Measurements from ENCODE around the gene SMTNL2.

SMTNL2 gene

GRCh38 chr17:4545217-4545951, 38.9 kb upstream of the SMTNL2 start:
- no peak for DNase-seq

- no peak for DNase-seq
These were observed 37.0 kb upstream of the SMTNL2 start for GRCh38 chr17:4547118-4547906.

GRCh38 chr17:4548061-4548461, 36.3 kb upstream of the SMTNL2 start:
- DNase-seq, result no peak

GRCh38 chr17:4548721-4549531, 35.4 kb upstream of the SMTNL2 start:
- no peak for DNase-seq

- DNase-seq, result no peak
These were observed 34.4 kb upstream of the SMTNL2 start for GRCh38 chr17:4549781-4550533.

- no peak for DNase-seq
These were observed 33.7 kb upstream of the SMTNL2 start for GRCh38 chr17:4550534-4551039.

- no peak for DNase-seq
These were observed 33.2 kb upstream of the SMTNL2 start for GRCh38 chr17:4551141-4551540.

GRCh38 chr17:4551796-4552525, 32.4 kb upstream of the SMTNL2 start:
- no peak for DNase-seq

GRCh38 chr17:4553669-4554068, 30.7 kb upstream of the SMTNL2 start:
- DNase-seq, result no peak

GRCh38 chr17:4554441-4554996, 29.8 kb upstream of the SMTNL2 start:
- DNase-seq, result no peak

GRCh38 chr17:4554997-4555799, 29.1 kb upstream of the SMTNL2 start, which contains the start of gene MYBBP1A:
MYBBP1A (minus strand) TSS chr17:4555384; CDS start chr17:4555324, 60 bp downstream.
- DNase-seq, result peak; percentile 80

- no peak for DNase-seq
These were observed 28.2 kb upstream of the SMTNL2 start for GRCh38 chr17:4555873-4556759.

GRCh38 chr17:4556996-4557395, 27.3 kb upstream of the SMTNL2 start:
- DNase-seq, result no peak

GRCh38 chr17:4557626-4558346, 26.5 kb upstream of the SMTNL2 start:
- no peak for DNase-seq

- no peak for DNase-seq
These were observed 25.9 kb upstream of the SMTNL2 start for GRCh38 chr17:4558347-4558971.

GRCh38 chr17:4559139-4559791, 25.1 kb upstream of the SMTNL2 start:
- DNase-seq, result no peak

- no peak for DNase-seq
These were observed 24.4 kb upstream of the SMTNL2 start for GRCh38 chr17:4559966-4560365.

GRCh38 chr17:4560421-4560820, 23.9 kb upstream of the SMTNL2 start, which contains the start of gene GGT6:
GGT6 (minus strand) TSS chr17:4560577; CDS start chr17:4560521, 56 bp downstream.
- DNase-seq, result no peak

All from NCI-H526 treated with DMSO at 0.1 percent for 48 hours (cell line).